Neuronal stem cell (in vitro differentiated cells): ENCODE results near the gene ZFAND2B.

ENCODE experiments used
- DNase-seq: peaks from one replicate; pipeline ENCODE4 v3.0.0-alpha.2; 2013; ENCODE audit warnings: low spot score
- H2AFZ ChIP-seq: one replicate; pipeline ENCODE4 v1.6.1; 2013; ENCODE audit warnings: mild to moderate bottlenecking, low read length, inconsistent platforms
- H2AK5ac ChIP-seq: 2 replicates; pipeline ENCODE4 v1.6.1; 2013; ENCODE audit warnings: low read depth, mild to moderate bottlenecking, inconsistent platforms, low read length, moderate library complexity, mixed read lengths
- H2BK120ac ChIP-seq: 2 replicates; pipeline ENCODE4 v1.6.1; 2013; ENCODE audit warnings: low read depth, mild to moderate bottlenecking, inconsistent platforms, low read length, moderate library complexity, mixed read lengths
- H2BK12ac ChIP-seq: one replicate; pipeline ENCODE4 v1.6.1; 2013; ENCODE audit warnings: low read length, inconsistent platforms
- H2BK15ac ChIP-seq: 2 replicates; pipeline ENCODE4 v1.6.1; 2013; ENCODE audit warnings: mild to moderate bottlenecking, low read length, inconsistent platforms, mixed read lengths
- H2BK5ac ChIP-seq: one replicate; pipeline ENCODE4 v1.6.1; 2013; ENCODE audit warnings: inconsistent platforms, mild to moderate bottlenecking, low read length, moderate library complexity
- H3K14ac ChIP-seq: one replicate; pipeline ENCODE4 v1.6.1; 2013; ENCODE audit warnings: low read length, inconsistent platforms
- H3K18ac ChIP-seq: 2 replicates; pipeline ENCODE4 v1.6.1; 2013; ENCODE audit warnings: low read length, inconsistent platforms
- H3K23ac ChIP-seq: 2 replicates; pipeline ENCODE4 v1.6.1; 2013; ENCODE audit warnings: low read depth, mild to moderate bottlenecking, mixed read lengths, low read length, inconsistent platforms; ENCODE audit not compliant: poor library complexity
- H3K27ac ChIP-seq: replicated peaks from 3 replicates; pipeline ENCODE4 v1.5.1; 2013; ENCODE audit warnings: low read length, inconsistent platforms
- H3K27me3 ChIP-seq, 3 experiments: 2 replicates each; pipeline ENCODE4 v1.6.1; 2013; ENCODE audit warnings: low read length in 3 of 3, mild to moderate bottlenecking in 2 of 3, inconsistent platforms in 1 of 3, low read depth in 1 of 3, mixed read lengths in 1 of 3, moderate library complexity in 1 of 3; ENCODE audit not compliant: control insufficient read depth in 3 of 3, insufficient read depth in 3 of 3
- H3K36me3 ChIP-seq, 2 donors: replicated peaks in 1 of 2; 2 replicates each; pipeline ENCODE4 v1.6.1; 2013; ENCODE audit warnings: low read length in 2 of 2; ENCODE audit not compliant: control insufficient read depth in 2 of 2, insufficient read depth in 2 of 2
- H3K4ac ChIP-seq: 2 replicates; pipeline ENCODE4 v1.6.1; 2013; ENCODE audit warnings: inconsistent platforms, mild to moderate bottlenecking, low read length, moderate library complexity
- H3K4me1 ChIP-seq, 2 donors: 1 replicate in 1 of 2; 2 replicates in 1 of 2; pipeline ENCODE4 v1.6.1; 2013; ENCODE audit warnings: low read length in 2 of 2, low read depth in 1 of 2; ENCODE audit not compliant: control insufficient read depth in 2 of 2, insufficient read depth in 1 of 2
- H3K4me2 ChIP-seq: one replicate; pipeline ENCODE4 v1.6.1; 2013; ENCODE audit warnings: mild to moderate bottlenecking, low read length, inconsistent platforms; ENCODE audit not compliant: insufficient read depth, poor library complexity, severe bottlenecking
- H3K4me3 ChIP-seq, 2 donors: 2 replicates each; pipeline ENCODE4 v1.5.1; 2013; ENCODE audit warnings: low read length in 2 of 2, mild to moderate bottlenecking in 2 of 2, inconsistent platforms in 1 of 2, moderate library complexity in 1 of 2
- H3K79me1 ChIP-seq: one replicate; pipeline ENCODE4 v1.6.1; 2013; ENCODE audit warnings: low read depth, mild to moderate bottlenecking, inconsistent platforms, low read length, moderate library complexity
- H3K9ac ChIP-seq: one replicate; pipeline ENCODE4 v1.6.1; 2013; ENCODE audit warnings: mild to moderate bottlenecking, low read depth, low read length, inconsistent platforms; ENCODE audit not compliant: poor library complexity
- H3K9me3 ChIP-seq, 2 donors: replicated peaks in 1 of 2; 2 replicates each; pipeline versions ENCODE3 to v1.6.1; 2013; ENCODE audit warnings: low read length in 2 of 2, mild to moderate bottlenecking in 2 of 2, inconsistent platforms in 1 of 2, low read depth in 1 of 2, mixed read lengths in 1 of 2, moderate library complexity in 1 of 2; ENCODE audit not compliant: control insufficient read depth in 2 of 2, insufficient read depth in 1 of 2
- H4K8ac ChIP-seq: one replicate; pipeline ENCODE4 v1.6.1; 2013; ENCODE audit warnings: low read depth, mild to moderate bottlenecking, inconsistent platforms, low read length, moderate library complexity
- H4K91ac ChIP-seq: one replicate; pipeline ENCODE4 v1.6.1; 2013; ENCODE audit warnings: low read length, low read depth, mild to moderate bottlenecking, inconsistent platforms; ENCODE audit not compliant: poor library complexity
- WGBS, 2 donors: extraction: QIAGEN DNeasy Blood & Tissue Kit; methylation state at CpG; one replicate each; pipeline ENCODE4 v1.1.7; 2013; ENCODE audit warnings: missing lambda C conversion rate in 2 of 2, mixed read lengths in 1 of 2; ENCODE audit not compliant: insufficient read length in 2 of 2, insufficient replicate concordance in 1 of 2; ENCODE audit errors: extremely low coverage in 2 of 2; 5-methylcytosine and 5-hydroxymethylcytosine counted together

Gene ZFAND2B

GRCh38 chr2:219214786-219215185, 8.2 kb downstream of the ZFAND2B start:
- DNase-seq, result no peak

GRCh38 chr2:219215871-219216534, 9.4 kb downstream of the ZFAND2B start:
- Histone ChIP-seq H3K14ac (no peak overlapping the region), H3K4ac (no peak overlapping the region)

More at GRCh38 chr2:219214786-219215185, 8.2 kb downstream of the ZFAND2B start:
- no peak overlapping the region for H2BK15ac ChIP-seq
- H3K79me1 ChIP-seq, result no peaks in the 10 kb centered on the region
- no peaks in the 10 kb centered on the region for H3K9me3 ChIP-seq
- no peak overlapping the region for H3K4me2 ChIP-seq
- no peak overlapping the region for H2AK5ac ChIP-seq
- H4K8ac ChIP-seq, result no peak overlapping the region
- no peak overlapping the region for H3K23ac ChIP-seq
- no peak overlapping the region for H3K4ac ChIP-seq
- peaks cover 40 to 68% of the 10 kb centered on the region in 2 donors for H3K36me3 ChIP-seq
- no peak overlapping the region for H2BK120ac ChIP-seq
- no peak overlapping the region for H3K27ac ChIP-seq
- peaks cover 7 to 11% of the 10 kb centered on the region in 2 donors for H3K4me1 ChIP-seq
- no peak overlapping the region for H3K4me3 ChIP-seq
- H2AFZ ChIP-seq, result no peak overlapping the region
- WGBS, 2 donors, result no CpG with 5 or more reads among the region's 6 CpGs
- no peak overlapping the region for H3K9ac ChIP-seq
- no peak overlapping the region for H2BK12ac ChIP-seq
- no peak overlapping the region for H2BK5ac ChIP-seq
- no peak overlapping the region for H3K14ac ChIP-seq
- no peak overlapping the region for H4K91ac ChIP-seq
- H3K27me3 ChIP-seq, result no peaks in the 10 kb centered on the region
- no peak overlapping the region for H3K18ac ChIP-seq

GRCh38 chr2:219216535-219216915, 9.9 kb downstream of the ZFAND2B start:
- H3K14ac ChIP-seq, result no peak overlapping the region
- no peak overlapping the region for H3K4ac ChIP-seq
- H3K4me3 ChIP-seq, result no peak overlapping the region
- peaks cover 38 to 68% of the 10 kb centered on the region in 2 donors for H3K36me3 ChIP-seq
- no peak overlapping the region for H3K27ac ChIP-seq
- H4K91ac ChIP-seq, result no peak overlapping the region
- H2AK5ac ChIP-seq, result no peak overlapping the region
- no peaks in the 10 kb centered on the region for H3K9me3 ChIP-seq
- H2BK5ac ChIP-seq, result no peak overlapping the region
- no peak overlapping the region for H3K9ac ChIP-seq
- no peak overlapping the region for H4K8ac ChIP-seq
- DNase-seq, result no peak
- H3K4me1 ChIP-seq, result peaks cover 7 to 12% of the 10 kb centered on the region in 2 donors
- peak overlapping the region; percentile 49 for H3K23ac ChIP-seq
- no peak overlapping the region for H3K4me2 ChIP-seq
- no peak overlapping the region for H2BK12ac ChIP-seq
- no peak overlapping the region for H2BK120ac ChIP-seq
- H2AFZ ChIP-seq, result no peak overlapping the region
- no CpG with 5 or more reads among the region's 6 CpGs for WGBS, 2 donors
- H3K18ac ChIP-seq, result no peak overlapping the region
- no peaks in the 10 kb centered on the region for H3K79me1 ChIP-seq
- H2BK15ac ChIP-seq, result no peak overlapping the region
- no peaks in the 10 kb centered on the region for H3K27me3 ChIP-seq

More at GRCh38 chr2:219215871-219216534, 9.4 kb downstream of the ZFAND2B start:
- H3K4me3 ChIP-seq, result no peak overlapping the region
- H3K9ac ChIP-seq, result peak overlapping the region; percentile 68
- H3K36me3 ChIP-seq, result peaks cover 41 to 68% of the 10 kb centered on the region in 2 donors
- H4K91ac ChIP-seq, result no peak overlapping the region
- H2AK5ac ChIP-seq, result no peak overlapping the region
- no peak overlapping the region for H2BK120ac ChIP-seq
- no peak overlapping the region for H3K27ac ChIP-seq
- H2AFZ ChIP-seq, result no peak overlapping the region
- no peak overlapping the region for H4K8ac ChIP-seq
- no peaks in the 10 kb centered on the region for H3K27me3 ChIP-seq
- no peak overlapping the region for H3K4me2 ChIP-seq
- H3K9me3 ChIP-seq, result no peaks in the 10 kb centered on the region
- no peak for DNase-seq
- WGBS, 2 donors, result no CpG with 5 or more reads among the region's 27 CpGs
- H3K79me1 ChIP-seq, result no peaks in the 10 kb centered on the region
- H3K18ac ChIP-seq, result peak overlapping the region; percentile 81
- H2BK15ac ChIP-seq, result no peak overlapping the region
- H2BK5ac ChIP-seq, result peak overlapping the region; percentile 72
- peak overlapping the region; percentile 49 for H3K23ac ChIP-seq
- no peak overlapping the region for H2BK12ac ChIP-seq
- peaks cover 7 to 12% of the 10 kb centered on the region in 2 donors for H3K4me1 ChIP-seq

GRCh38 chr2:219218217-219218731, 11.7 kb downstream of the ZFAND2B start:
- peak overlapping the region; percentile 89 for H2AK5ac ChIP-seq
- H2AFZ ChIP-seq, result peak overlapping the region; percentile 91
- no peak overlapping the region for H3K4ac ChIP-seq
- H3K18ac ChIP-seq, result peak overlapping the region; percentile 99
- no peak overlapping the region for H2BK12ac ChIP-seq
- peak overlapping the region; percentile 70 to 93 for H3K4me3 ChIP-seq
- no CpG with 5 or more reads among the region's 37 CpGs for WGBS, 2 donors
- H2BK15ac ChIP-seq, result peak overlapping the region; percentile 21
- peak overlapping the region; percentile 96 for H3K9ac ChIP-seq
- peak overlapping the region; percentile 99 for H3K4me2 ChIP-seq
- H2BK5ac ChIP-seq, result peak overlapping the region; percentile 26
- no peaks in the 10 kb centered on the region for H3K79me1 ChIP-seq
- DNase-seq, result peak; percentile 66
- H3K27me3 ChIP-seq, result no peaks in the 10 kb centered on the region
- peak overlapping the region; percentile 97 for H3K14ac ChIP-seq
- no peak overlapping the region for H2BK120ac ChIP-seq
- H4K91ac ChIP-seq, result peak overlapping the region; percentile 96
- H3K27ac ChIP-seq, result peak overlapping the region; percentile 52
- no peaks in the 10 kb centered on the region for H3K9me3 ChIP-seq
- peaks cover 41 to 70% of the 10 kb centered on the region in 2 donors for H3K36me3 ChIP-seq
- H3K23ac ChIP-seq, result peak overlapping the region; percentile 99
- H4K8ac ChIP-seq, result peak overlapping the region; percentile 50
- peaks cover 7 to 12% of the 10 kb centered on the region in 2 donors for H3K4me1 ChIP-seq
